Activated T-cell treated with anti-CD3 and anti-CD28 coated beads, Interleukin-2, amount 50 U/mL, for 72 hours (primary cell): ENCODE data around the gene NAV2. TPM values are rescaled to one million over a fixed set of nuclear protein-coding genes. Genes with fewer than 3 reads are reported as not detected.

Experiments used
- ATAC-seq, 2 donors: fragments of 150-1000 bp; cut with Tn5 transposase; replicated peaks in 1 of 2; 2 replicates each; pipeline ENCODE4 v1.10.0; 2021; ENCODE audit warnings: moderate library complexity in 2 of 2, mild to moderate bottlenecking in 1 of 2
- DNase-seq, 2 donors: peaks; one replicate each; pipeline ENCODE4 v3.0.0; 2021 to 2022; ENCODE audit warnings: mixed read lengths in 1 of 2
- H3K27ac Mint-ChIP-seq: one replicate; pipeline ENCODE4 v1.8.0; 2022; ENCODE audit warnings: mild to moderate bottlenecking, moderate library complexity, mixed read lengths
- H3K27me3 Mint-ChIP-seq: one replicate; pipeline ENCODE4 v1.8.0; 2022; ENCODE audit warnings: low read depth, mixed read lengths
- H3K36me3 Mint-ChIP-seq, 2 donors: one replicate each; pipeline ENCODE4 v1.8.0; 2022; ENCODE audit warnings: mixed read lengths in 2 of 2, mild to moderate bottlenecking in 1 of 2; ENCODE audit not compliant: insufficient read depth in 2 of 2
- H3K4me1 Mint-ChIP-seq: one replicate; pipeline ENCODE4 v1.8.0; 2022; ENCODE audit warnings: low read depth, mixed read lengths
- H3K4me3 Mint-ChIP-seq, 2 donors: one replicate each; pipeline ENCODE4 v1.8.0; 2022; ENCODE audit warnings: mild to moderate bottlenecking in 2 of 2, mixed read lengths in 2 of 2, moderate library complexity in 2 of 2
- H3K9me3 Mint-ChIP-seq, 2 donors: one replicate each; pipeline ENCODE4 v1.8.0; 2022; ENCODE audit warnings: mixed read lengths in 2 of 2
- total RNA-seq, 2 donors: library from RNA; stranded (reverse); gene quantifications; one replicate each; pipeline ENCODE4 v1.2.3, GENCODE V29; 2022

NAV2 gene
- total RNA-seq, 2 donors from 2014 or later = 1.8 to 2.0 TPM

- Mint-ChIP-seq H3K27me3 (peaks cover 5% of the 10 kb centered on the region), H3K9me3 (no peaks in the 10 kb centered on the region), H3K36me3 (no peaks in the 10 kb centered on the region), H3K4me1 (no peaks in the 10 kb centered on the region), H3K27ac (no peak overlapping the region), H3K4me3 (no peak overlapping the region)
- no peak for DNase-seq
- no peak for ATAC-seq
These were observed 218.6 kb downstream of the NAV2 start for GRCh38 chr11:19931141-19931770.

DNA sequence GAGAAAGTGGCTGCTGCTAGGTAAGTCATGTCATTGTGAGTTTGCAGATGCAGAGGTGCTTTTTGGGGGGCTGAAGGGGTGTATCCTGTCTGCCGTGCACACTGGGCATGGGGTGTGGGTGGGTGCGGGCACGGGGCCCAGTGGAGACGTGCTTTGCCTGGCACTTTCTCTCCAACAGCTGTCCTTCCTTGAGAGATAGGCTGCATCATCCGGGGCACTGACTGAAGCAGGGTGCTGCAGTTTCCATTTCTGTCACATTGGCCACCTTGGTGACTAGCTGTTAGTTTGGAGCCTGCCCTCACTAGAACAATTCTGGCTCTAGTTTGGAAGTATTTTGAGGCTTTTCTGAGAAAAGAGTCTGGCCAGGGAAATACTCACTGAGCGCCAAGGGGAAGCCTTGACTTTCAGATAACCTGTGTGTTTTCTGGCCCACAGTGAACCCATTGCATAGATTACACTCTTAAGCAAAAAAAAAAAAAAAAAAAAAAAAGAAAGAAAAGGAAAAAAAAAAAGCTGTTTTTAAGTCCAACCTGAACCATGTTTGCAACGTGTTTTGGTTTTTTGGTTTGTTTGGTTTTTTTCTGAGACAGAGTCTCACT, 219.2 kb downstream of the NAV2 start:
- no peaks in the 10 kb centered on the region for H3K9me3 Mint-ChIP-seq
- ATAC-seq (no peak), DNase-seq (no peak)
- H3K36me3 Mint-ChIP-seq = no peaks in the 10 kb centered on the region
- no peak overlapping the region for H3K4me3 Mint-ChIP-seq
- peaks cover 5% of the 10 kb centered on the region for H3K27me3 Mint-ChIP-seq
- H3K4me1 Mint-ChIP-seq = no peaks in the 10 kb centered on the region
- no peak overlapping the region for H3K27ac Mint-ChIP-seq

DNA sequence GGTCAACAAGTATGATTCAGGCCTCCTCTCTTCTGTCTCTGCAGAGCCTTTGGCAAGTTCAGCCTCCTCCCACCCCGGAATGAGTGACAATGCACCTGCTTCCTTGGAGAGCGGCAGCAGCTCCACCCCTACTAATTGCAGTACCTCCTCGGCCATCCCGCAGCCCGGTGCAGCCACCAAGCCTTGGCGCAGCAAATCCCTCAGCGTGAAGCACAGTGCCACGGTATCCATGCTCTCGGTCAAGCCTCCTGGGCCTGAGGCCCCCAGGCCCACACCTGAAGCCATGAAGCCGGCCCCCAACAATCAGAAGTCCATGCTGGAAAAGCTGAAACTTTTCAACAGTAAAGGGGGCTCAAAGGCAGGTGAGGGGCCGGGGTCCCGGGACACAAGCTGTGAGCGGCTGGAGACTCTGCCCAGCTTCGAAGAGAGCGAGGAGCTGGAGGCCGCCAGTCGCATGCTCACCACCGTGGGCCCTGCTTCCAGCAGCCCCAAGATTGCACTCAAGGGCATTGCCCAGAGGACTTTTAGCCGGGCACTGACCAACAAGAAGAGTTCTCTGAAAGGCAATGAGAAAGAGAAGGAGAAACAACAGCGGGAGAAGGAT, 220.6 kb downstream of the NAV2 start:
- H3K27ac Mint-ChIP-seq = no peak overlapping the region
- H3K4me1 Mint-ChIP-seq = no peaks in the 10 kb centered on the region
- no peak for DNase-seq
- no peaks in the 10 kb centered on the region for H3K9me3 Mint-ChIP-seq
- H3K4me3 Mint-ChIP-seq = no peak overlapping the region
- H3K36me3 Mint-ChIP-seq = no peaks in the 10 kb centered on the region
- ATAC-seq = no peak
- peaks cover 5% of the 10 kb centered on the region for H3K27me3 Mint-ChIP-seq

DNA sequence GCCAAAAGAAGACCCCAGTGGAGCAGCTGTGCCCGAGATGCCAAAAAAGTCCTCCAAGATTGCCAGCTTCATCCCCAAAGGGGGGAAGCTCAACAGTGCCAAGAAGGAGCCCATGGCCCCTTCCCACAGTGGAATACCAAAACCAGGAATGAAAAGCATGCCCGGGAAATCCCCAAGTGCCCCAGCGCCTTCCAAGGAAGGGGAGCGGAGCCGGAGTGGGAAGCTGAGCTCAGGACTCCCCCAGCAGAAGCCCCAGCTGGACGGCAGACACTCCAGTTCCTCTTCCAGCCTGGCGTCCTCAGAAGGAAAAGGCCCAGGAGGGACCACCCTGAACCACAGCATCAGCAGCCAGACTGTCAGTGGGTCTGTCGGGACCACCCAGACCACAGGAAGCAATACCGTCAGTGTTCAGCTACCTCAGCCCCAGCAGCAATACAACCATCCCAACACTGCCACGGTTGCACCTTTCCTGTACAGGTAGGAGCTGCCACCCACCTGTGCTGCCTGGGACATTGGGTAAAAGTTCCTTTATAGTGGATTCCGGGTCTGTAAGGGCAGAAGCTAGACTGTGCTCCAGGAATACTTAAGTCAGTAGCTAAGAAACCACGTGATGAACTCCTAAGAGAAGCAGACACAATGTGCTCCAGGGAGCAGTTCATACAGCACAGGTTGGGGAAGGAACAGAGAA, 221.3 kb downstream of the NAV2 start:
- Mint-ChIP-seq H3K27ac (no peak overlapping the region), H3K4me3 (no peak overlapping the region), H3K36me3 (no peaks in the 10 kb centered on the region), H3K9me3 (no peaks in the 10 kb centered on the region), H3K4me1 (no peaks in the 10 kb centered on the region), H3K27me3 (peaks cover 5% of the 10 kb centered on the region)
- DNase-seq (no peak), ATAC-seq (no peak)

DNA sequence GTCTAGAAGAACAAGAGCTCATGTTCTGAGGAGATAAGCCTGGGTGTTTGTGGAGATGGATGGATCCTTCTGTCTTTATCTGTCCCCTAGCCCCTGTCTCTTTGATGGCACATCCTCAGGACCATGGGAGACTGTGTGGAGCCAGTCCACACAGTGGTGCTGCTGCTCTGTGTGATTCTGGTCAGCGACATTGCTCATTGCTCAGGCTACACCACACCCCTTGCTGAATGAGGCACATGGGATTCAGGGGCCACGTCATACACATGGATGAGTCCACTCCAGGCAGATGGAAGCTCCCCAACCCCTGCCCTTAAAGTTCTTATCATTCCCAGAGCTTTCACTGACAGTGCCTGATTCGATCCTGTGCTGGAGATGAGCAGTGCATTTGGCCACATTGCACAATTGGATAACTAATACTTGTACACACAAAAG, 222.2 kb downstream of the NAV2 start:
- H3K4me1 Mint-ChIP-seq = no peaks in the 10 kb centered on the region

GRCh38 chr11:19935507-19935906, 222.9 kb downstream of the NAV2 start:
- Mint-ChIP-seq H3K36me3 (no peaks in the 10 kb centered on the region), H3K27ac (no peak overlapping the region), H3K4me1 (no peaks in the 10 kb centered on the region), H3K4me3 (no peak overlapping the region), H3K27me3 (peaks cover 5% of the 10 kb centered on the region), H3K9me3 (no peaks in the 10 kb centered on the region)
- no peak for DNase-seq
- ATAC-seq = no peak

More for the DNA sequence above, 222.2 kb downstream of the NAV2 start:
- Mint-ChIP-seq H3K36me3 (no peaks in the 10 kb centered on the region), H3K27ac (no peak overlapping the region), H3K4me3 (no peak overlapping the region), H3K9me3 (no peaks in the 10 kb centered on the region), H3K27me3 (peaks cover 5% of the 10 kb centered on the region)
- DNase-seq (no peak), ATAC-seq (no peak)

GRCh38 chr11:19936461-19936860, 223.8 kb downstream of the NAV2 start:
- Mint-ChIP-seq H3K4me1 (no peaks in the 10 kb centered on the region), H3K9me3 (no peaks in the 10 kb centered on the region), H3K27ac (no peak overlapping the region), H3K27me3 (peaks cover 5% of the 10 kb centered on the region), H3K36me3 (no peaks in the 10 kb centered on the region), H3K4me3 (no peak overlapping the region)
- DNase-seq = no peak
- no peak for ATAC-seq

DNA sequence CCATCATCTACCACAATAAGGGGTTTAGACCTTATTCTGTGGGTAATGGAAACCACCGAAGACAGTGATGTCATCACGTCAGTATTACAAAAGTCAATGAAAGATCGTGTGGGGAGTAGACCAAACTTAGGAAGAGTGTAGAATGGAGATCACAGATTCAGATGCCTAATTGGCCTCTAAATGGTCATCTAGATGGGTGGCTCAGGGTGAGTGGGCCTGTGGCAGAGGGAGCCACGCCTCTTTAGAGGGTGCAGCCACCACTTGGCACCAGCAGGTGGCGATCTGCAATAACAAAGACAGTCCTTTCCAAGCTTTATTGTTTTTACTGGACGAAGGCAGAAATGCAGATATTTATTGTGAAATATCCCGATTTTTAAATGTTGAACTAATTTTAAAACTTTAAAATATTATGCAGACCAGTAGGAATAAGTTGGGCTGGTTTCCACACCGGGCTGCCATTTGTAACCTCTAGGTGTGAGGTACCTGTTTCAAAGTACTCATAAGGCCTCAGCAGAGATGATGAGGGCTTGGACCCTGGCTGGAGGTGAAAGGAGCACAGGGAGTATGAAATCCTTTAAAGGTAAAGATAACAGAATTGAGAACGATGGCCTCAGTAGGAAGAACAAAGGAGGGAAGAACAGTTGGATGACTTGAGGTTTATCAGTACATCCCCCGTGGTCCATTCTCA, 225.7 kb downstream of the NAV2 start:
- H3K4me1 Mint-ChIP-seq = no peaks in the 10 kb centered on the region
- no peak overlapping the region for H3K27ac Mint-ChIP-seq
- H3K9me3 Mint-ChIP-seq = no peaks in the 10 kb centered on the region
- H3K36me3 Mint-ChIP-seq = no peaks in the 10 kb centered on the region
- H3K4me3 Mint-ChIP-seq = no peak overlapping the region
- H3K27me3 Mint-ChIP-seq = peaks cover 5% of the 10 kb centered on the region
- peak; percentile 46 to 57 for DNase-seq
- peak; percentile 68 to 71 for ATAC-seq

GRCh38 chr11:19938866-19939265, 226.2 kb downstream of the NAV2 start:
- Mint-ChIP-seq H3K9me3 (no peaks in the 10 kb centered on the region), H3K27me3 (peaks cover 5% of the 10 kb centered on the region), H3K27ac (no peak overlapping the region), H3K4me1 (no peaks in the 10 kb centered on the region), H3K36me3 (no peaks in the 10 kb centered on the region), H3K4me3 (no peak overlapping the region)
- DNase-seq (no peak), ATAC-seq (peak in 1 of 2 donors; percentile 19)

DNA sequence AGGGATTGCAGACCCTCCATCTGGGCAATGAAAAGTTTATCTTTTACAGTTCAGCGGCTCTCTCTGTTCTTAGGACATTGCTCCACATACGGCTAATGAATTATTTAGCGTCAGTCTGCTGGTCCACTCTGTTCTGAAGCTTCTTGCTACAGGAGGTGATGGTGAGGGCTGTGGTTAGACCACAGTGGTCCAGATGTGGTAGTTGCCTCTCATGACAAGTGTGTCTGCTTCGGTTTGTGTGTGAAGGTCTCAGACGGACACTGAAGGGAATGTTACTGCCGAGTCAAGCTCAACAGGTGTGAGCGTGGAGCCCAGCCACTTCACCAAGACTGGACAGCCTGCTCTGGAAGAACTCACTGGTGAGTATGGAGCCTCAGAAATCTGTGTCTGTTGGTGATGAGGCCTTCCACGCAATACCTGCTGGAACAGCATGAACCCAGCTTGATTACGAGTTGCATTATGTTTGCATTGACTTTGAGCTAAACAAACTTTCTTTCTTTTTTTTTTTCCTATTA, 226.8 kb downstream of the NAV2 start:
- no peaks in the 10 kb centered on the region for H3K9me3 Mint-ChIP-seq
- ATAC-seq = no peak

DNA sequence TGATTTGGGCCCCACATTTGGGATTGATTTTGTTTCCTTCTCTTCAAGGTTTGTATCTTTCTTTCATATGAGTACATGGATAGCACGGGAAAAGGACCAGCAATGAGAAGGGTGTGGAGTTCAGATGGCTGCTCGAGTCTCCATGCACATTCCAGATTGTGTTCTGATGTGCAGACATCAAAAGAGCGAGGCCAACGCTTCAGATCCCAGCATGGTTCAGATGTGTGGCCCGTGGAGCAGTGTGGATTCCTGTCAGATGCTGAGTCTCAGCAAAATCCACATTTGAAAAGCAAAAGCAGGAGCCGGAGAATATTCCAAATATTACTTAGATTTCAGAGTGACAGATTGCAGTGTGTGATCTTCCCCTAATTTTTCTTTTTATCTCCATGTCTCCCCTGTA, 228.2 kb downstream of the NAV2 start:
- Mint-ChIP-seq H3K36me3 (no peaks in the 10 kb centered on the region), H3K9me3 (no peaks in the 10 kb centered on the region), H3K27ac (no peak overlapping the region), H3K27me3 (peaks cover 13% of the 10 kb centered on the region), H3K4me3 (no peak overlapping the region), H3K4me1 (no peaks in the 10 kb centered on the region)
- DNase-seq (no peak), ATAC-seq (no peak)

More for the DNA sequence above, 226.8 kb downstream of the NAV2 start:
- Mint-ChIP-seq H3K4me1 (no peaks in the 10 kb centered on the region), H3K36me3 (no peaks in the 10 kb centered on the region), H3K4me3 (no peak overlapping the region), H3K27ac (no peak overlapping the region), H3K27me3 (peaks cover 5% of the 10 kb centered on the region)
- DNase-seq = no peak

DNA sequence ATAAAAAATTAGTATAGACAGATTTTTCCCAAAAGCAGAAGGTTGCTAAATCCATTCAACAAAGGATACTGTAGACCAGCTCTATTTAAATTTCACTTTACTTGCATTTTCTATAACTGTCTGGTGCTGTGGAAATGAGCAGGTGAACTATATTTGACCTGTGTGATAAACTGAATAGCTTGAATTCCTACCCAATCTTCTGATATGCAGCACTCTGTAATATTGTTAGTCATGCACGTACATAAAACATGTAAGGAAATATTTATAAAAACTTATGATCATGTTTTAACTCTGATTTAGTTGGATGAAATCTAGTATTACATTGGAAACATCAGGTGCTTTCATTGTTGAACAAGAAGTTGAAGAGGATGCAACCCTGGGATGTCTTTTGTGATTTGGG, 234.0 kb downstream of the NAV2 start:
- ATAC-seq = no peak
- Mint-ChIP-seq H3K36me3 (no peaks in the 10 kb centered on the region), H3K27me3 (peaks cover 32% of the 10 kb centered on the region), H3K4me1 (peaks cover 11% of the 10 kb centered on the region), H3K9me3 (no peaks in the 10 kb centered on the region), H3K27ac (no peak overlapping the region), H3K4me3 (no peak overlapping the region)
- no peak for DNase-seq
